ENCODE data around the gene CHMP2A.

Gene CHMP2A

GRCh38 chr19:58569943-58570670 is 15.2 kb upstream of the CHMP2A start:
- DNase-seq: no peak

GRCh38 chr19:58569191-58569942 is 14.5 kb upstream of the CHMP2A start:
- no peak for DNase-seq

DNA sequence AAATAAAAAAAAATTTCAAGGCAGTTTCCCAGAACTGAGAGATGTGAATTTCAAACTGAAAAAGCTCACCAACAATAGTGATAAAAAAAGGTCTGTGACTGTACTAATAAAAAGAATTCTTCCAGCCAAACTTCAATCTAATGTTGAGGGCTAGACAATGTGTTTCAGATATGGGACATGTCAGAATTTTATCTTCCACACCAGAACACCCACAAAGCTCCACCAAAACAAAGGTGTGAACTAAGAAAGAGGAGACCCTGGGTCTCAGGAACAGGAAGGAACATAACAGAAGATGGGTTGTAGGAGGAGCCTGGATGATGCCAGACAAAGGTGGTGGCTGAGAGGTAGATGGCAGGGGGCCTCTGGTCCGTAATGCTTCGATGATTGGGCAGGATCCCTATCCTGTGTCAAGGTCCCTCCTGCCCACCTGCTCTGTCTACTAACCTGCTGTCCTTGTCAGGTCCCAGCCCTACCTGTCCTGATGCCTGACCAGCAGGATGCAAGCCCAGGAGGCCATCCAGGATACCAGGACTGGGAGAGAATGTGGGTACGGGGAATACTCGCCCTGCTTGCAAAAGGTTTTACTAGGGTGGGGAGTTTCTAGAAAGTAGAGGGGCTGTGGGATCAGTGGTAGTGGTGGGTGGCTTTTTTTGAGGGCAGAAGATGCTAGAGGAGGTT is 13.7 kb upstream of the CHMP2A start:
- no peak for DNase-seq

GRCh38 chr19:58566989-58567388 is 12.1 kb upstream of the CHMP2A start:
- DNase-seq: no peak

- DNase-seq: no peak
These were observed 8.9 kb upstream of the CHMP2A start for GRCh38 chr19:58563823-58564222.

GRCh38 chr19:58563034-58563573 is 8.2 kb upstream of the CHMP2A start:
- DNase-seq: peak in 1 of 2 experiments; percentile 48

DNA sequence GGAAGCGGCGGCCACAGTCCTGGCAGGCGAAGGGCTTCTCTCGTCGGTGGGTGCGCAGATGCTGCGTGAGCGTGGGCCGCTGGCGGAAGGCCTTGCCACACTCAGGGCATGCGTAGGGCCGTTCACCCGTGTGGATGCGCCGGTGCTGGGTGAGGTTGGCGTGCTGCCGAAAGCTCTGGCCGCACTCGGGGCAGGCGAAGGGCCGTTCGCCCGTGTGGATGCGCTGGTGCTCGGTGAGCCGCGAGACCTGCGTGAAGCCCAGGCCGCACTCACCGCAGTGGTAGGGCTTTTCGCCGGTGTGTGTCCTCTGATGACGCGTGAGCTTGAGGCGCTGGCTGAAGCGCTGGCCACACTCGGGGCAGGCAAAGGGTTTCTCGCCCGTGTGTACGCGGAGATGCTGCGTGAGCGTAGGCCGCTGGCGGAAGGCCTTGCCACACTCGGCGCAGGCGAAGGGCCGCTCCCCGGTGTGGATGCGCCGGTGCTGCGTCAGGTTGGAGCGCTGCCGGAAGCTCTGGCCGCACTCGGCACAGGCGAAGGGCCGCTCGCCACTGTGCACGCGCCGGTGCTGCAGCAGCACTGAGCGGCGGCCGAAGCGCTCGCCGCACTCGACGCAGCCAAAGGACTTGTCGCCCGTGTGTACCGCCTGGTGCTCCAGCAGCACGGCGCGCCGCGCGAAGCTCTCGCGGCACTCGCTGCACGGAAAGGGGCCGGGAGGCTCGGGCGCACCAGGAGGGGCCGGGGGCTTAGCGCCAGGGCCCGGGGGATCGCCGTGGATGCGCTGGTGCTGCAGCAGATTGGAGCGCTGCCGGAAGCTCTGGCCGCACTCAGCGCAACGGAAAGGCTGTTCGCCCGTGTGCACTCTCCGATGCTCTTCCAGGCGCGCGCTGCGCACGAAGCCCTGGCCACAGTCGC is 7.5 kb upstream of the CHMP2A start:
- DNase-seq: peak in 1 of 2 experiments; percentile 49

DNA sequence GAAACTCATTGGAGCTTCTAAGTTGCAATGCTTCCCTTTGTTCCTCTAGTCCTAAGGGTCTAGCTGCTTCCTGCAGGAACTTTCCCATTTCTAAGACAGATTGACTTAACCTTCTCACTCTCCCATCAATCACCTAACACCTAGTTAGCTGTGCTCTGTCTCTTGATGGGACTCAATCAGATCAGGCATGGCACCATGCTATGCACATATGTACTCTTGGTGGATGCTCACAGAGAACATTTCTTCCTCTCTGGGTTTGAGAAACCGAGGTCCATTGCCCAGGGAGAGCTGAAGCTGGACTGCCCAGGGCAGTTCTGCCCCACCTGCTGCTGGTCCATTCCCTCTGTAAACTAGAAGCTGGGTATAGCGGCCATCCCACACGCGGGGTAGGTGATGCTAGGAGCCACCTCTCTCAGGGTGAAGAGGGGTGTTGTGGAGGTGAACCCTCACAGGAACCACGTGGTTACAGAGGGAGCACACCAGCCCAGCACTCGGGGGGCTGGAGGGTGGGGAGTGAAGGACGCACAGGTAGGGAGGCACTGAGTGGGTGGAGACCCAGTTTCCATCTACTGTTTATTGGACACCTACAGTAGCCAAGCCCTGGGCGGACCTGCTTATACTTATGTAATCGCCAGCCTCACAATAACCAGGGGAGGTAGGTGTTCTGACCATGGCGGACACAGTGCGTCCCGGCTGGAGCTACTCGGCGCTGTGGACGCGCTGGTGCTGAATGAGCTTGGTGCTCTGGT is 6.6 kb upstream of the CHMP2A start:
- no peak for DNase-seq

DNA sequence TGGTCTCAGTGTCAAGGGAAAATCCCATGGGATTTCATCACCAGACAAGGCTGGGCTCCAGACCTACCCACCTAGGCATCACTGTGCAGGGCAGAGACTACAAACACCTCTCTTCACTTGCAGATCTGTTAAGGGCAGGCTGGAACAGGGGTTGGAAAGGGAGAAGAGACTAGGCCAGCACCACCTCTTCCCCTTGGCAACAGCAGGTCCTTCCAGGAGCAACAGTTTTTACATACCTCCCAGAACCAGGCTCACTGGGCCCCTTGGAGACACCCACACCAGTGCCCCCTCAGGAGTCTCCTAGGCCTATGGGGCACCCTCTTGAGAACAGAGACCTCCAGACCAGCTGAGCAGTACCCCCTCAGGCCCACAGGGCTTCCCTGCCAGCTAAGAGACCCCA is 6.0 kb upstream of the CHMP2A start:
- no peak for DNase-seq

DNA sequence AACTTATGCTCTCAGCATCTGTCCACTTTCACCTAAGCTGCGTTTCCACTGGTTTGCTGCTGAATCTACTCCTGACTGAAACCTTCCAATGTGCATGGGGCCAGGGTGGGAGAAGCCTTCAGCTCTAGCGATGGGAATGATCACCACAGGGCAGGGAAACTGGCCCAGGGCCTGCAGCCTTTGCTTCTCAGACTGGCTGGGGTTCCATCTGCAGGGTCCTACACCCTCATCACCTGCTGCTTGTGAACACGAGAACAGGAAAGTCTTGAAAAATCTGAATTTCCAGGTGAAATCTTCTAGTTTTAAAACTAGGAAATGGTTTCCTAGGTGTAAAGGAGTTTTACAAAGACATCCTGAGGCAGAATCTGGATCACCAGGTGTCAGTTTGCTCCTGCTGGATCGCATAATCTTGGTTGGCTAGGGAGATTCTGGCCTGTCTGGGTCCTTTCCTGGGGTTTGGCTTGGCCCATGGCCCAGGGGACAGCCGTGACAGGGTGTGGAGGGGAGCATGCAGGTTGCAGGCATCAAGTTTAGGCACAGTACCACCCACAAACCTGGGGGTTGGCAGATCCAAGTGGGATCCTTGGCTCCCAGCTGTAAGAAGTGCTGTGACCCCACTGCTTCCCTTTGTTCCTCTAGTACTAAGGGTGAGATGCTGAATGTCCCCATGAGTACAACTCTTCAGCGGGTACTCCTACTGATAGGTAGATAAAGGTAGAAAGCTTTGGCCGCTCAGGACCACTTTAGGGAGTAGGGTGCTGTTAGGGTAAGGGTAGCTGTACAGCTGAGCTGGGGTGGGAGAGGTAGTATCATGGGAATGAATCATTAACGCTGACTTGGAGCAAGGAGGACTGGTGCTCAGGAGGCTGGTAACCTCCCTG is 5.3 kb upstream of the CHMP2A start:
- DNase-seq: no peak

- DNase-seq: peak; percentile 48 to 70
These were observed 4.5 kb upstream of the CHMP2A start for GRCh38 chr19:58559275-58560006.

GRCh38 chr19:58558623-58559274 is 3.8 kb upstream of the CHMP2A start:
- DNase-seq: peak; percentile 98 to 100

DNA sequence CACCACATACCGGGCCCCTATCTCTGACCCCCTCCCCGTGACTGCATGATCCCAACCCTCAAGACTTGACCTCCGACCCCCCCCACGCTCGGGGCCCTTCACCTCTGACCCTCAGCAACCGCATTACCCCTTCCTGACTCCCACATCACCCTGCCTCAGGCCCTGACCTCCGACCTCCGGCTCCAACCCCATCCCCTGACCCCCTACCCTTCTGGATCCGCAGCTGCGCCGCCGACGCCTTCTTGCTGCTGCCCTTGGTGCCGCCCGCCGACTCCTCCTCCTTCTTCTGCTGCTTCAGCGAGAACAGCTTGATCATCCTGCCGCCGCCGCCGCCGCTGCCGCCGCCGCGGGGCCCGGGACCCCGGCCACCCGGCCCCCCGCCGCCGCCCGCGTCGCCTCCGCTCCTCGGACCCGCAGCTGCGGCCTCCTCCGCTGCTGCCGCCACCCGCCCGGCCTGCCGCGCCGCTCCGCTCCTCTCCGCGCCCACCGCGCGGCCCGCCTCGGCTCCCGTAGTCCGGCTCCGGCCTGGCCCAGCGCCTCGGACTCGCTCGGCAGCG is 3.2 kb upstream of the CHMP2A start, which contains the start of gene UBE2M:
UBE2M (minus strand) TSS at position 546 of the 557 bp plus-strand sequence; CDS start at position 316, 230 bp downstream.
- peak; percentile 56 to 61 for DNase-seq

DNA sequence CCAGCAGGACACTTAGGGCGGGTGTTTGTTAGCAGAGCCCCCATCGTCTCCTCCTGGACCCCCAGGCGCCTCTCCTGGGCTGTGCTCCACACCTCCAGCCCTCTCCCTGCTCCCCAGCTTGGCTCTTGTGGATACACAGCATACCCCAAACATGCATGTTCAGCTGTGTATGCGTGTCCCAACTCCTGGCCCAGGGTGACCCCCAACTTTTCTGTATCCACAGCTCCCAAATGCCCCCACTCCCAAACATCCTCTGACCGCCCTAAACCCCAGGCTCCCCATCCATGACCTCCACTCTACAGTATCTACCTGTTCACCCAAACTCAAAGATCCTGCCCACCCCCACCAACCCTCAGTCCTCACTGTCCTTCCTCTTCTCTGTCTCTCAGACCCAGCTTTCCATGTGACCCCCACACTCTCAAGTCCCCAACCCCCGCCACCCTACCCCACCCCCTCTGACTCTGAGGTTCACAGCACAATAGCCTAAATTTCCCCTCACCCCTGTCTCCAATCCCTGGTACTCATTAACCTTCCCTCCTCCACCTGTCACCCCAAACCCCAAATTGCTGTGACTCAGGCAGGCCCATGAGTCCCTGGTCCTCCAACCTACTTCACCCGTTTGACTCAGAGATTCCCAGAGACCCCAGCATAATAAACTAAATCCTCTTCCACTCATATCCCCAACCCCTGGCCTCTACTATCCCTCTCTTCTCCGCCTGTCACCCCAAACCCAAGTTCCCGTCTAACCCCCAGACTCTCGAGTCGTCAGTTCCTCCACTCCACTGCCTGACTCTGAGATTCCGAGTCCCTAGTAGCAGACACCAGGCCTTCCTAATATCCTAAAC is 2.5 kb upstream of the CHMP2A start:
- DNase-seq: no peak

DNA sequence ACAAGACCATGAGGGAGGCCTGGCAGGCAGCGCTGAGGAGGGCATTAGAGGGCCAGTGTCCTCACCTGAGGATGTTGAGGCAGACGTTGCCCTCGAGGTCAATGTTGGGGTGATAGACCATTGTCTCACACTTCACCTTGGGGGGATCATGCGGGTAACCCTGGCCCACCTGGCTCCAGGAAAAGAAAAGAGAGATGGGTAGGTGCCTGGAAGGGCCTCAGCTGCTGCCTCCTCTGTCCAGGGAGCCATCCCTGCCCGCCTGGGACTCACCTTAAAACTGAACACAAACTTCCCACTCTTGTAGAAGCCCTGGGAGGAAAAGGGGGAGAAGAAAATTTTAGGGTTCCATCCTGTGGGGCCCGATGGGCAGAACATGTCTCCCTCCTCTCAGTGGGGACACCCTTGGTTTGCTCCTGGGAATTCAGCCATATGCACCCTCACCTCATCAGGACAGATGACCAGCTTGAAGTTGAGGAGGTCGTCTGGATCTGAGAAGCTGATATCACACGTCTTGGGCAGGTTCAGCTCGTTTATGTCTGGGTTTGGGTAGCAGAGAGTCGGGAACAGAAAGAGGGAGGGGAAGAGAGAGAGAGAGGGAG is 1.8 kb upstream of the CHMP2A start:
- DNase-seq: no peak

DNA sequence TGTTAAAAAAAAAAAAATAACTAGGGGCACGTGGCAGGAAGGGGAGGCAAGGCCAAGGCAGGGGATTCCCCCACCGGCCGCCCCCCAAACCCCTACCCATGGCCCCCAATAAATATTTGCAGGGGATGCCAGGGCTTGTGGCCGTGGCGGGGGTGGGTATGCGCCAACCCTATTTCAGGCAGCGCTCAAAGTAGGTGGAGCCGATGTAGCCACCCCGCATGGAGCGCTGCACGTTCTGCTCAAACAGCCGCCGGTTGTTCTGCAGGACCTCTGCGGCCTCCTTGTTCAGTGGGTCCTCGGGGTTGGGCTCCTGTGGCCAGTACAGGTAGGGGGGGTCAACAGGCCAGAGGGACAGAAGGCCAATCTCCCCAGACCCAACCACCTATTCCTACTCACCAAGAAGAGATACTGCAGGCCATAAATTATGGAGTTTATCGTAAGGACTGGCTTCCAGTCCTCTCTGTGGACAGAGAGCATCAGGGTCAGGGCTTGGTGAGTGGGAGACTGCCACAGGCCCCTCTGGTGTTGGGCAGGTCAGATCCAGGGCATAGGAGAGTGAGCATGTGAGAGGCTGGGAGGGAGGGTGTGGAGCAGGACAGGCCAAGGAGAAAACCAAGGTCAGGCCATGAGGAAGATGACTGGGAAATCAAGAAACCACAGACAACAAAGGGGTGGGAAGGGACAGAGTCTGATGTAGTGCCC is 1.2 kb upstream of the CHMP2A start:
- no peak for DNase-seq

Data from stimulated activated CD4-positive, alpha-beta T cell treated with anti-CD3 and anti-CD28 coated beads, Interleukin-4, amount 100 ng/mL, for 4 hours (primary cell).